ENCODE results near the gene TST.

The TST gene

DNA sequence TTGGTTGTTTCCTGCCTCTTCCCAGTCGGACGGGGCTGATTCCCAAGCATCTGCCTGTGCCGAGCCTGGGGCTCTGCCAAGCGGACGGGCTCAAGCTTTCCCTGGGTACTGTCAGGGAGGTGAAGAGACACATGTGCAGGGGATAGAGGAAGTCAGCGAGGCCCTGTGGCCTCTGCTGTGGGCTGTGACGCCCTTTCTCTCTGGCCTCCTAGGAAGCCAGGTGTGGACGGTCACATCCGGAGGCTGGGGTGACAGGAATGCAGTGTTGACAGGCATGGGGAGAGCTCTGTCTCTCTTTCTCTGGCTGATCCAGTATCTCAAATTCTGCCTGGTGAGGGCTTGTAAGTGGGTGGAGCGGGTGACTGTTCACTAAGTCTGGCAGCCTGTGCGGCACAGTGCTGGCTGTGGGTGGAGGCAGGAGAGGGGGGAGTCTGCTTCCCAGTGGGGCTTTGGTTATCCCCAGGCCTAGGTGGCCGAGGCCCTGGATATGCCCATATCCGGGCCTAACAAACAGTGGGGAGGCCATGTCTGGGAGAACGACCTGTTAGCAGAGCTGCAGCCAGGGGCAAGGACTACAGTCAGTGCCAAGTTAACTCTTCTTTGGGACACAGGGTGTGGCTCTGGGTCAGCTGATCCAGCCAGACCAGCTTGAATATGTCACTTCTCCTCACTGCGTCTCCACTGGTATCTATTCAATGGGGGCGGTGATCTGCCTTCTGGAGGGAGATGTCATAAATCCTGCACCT is 34.2 kb upstream of the TST start:
- no peak for DNase-seq

DNA sequence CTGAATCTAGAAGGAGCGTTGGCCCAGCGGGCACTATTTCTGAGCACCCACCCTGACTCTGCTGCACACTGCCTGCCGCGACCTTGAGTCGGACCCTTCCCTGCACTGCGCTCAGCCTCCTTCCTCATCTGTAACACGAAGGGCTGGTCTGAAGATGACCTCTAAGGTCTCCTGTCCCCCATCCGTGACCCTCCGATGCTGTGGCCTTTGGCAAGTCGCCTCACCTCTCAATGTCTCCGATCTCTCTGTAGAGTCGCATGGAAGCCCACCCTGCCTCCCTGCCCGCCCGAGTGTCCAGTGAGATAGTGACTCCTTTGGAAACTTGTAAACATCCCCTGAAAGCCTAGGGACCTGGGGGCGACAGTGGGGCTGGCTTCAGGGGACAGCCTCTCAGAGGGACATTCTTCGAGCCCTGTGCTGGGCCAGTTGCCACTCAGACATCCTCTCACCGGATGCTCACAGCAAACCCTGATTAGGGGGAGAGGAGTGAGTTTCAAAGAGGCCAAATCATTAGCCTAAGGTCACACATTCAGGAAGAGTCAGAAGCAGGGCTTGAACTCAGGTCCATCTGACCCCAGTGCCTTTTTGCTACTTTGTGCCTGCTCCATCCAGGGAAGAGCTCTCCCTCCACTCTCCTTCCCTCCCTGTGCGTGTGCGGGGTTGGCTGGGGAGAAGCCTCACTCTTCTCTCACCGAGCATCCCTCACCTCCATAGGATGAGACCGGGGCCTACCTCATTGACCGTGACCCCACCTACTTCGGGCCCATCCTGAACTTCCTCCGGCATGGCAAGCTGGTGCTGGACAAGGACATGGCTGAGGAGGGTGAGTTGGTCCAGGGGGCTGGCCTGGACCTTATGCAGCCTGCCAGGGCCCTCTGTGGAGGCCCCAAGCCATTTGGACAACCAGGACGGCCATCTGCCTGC is 33.4 kb upstream of the TST start:
- no peak for DNase-seq

GRCh38 chr22:37051391-37052385 is 32.4 kb upstream of the TST start, which contains the start of gene KCTD17:
KCTD17 (plus strand) TSS chr22:37051742; CDS start chr22:37051761, 19 bp downstream.
- DNase-seq, result peak; percentile 29 to 64 (median 60)

GRCh38 chr22:37050913-37051312 is 31.7 kb upstream of the TST start:
- DNase-seq, result no peak

DNA sequence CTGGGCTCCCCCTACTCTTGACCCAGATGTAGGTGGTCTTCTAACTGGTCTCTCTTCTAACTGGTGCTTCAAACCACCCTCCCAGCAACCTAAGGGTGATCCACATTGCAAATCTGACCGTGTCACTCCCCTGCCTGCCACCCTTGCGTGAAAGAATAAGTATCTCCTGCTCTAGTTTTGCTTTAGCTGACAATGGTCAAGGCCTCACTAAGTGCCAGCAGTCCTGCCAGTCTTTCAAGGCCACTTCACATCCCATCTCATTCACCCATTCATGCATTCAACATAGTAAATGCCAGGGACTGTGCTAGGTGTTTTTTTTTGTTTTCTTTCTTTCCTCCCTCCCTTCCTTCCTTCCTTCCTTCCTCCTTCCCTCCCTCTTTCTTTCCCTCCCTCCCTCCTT is 30.0 kb upstream of the TST start:
- DNase-seq, result no peak

DNA sequence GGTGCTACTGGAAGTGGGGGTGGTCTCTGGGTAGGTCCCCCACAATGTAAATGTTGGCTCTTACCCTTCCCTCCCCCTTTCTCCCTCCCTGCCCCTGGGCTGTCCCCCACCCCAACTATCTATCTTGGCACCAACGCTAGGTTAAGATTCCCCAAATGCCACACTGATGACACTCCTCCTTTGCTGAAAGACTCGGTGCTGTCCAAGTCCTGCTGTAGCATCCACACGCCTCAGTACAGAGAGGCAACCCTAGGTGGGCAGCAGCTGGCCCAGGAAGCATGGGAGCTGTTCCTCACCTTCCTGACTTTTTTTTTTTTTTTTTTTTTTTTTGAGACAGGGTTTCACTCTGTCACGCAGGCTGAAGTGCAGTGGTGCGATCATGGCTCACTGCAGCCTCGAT is 28.9 kb upstream of the TST start:
- no peak for DNase-seq

DNA sequence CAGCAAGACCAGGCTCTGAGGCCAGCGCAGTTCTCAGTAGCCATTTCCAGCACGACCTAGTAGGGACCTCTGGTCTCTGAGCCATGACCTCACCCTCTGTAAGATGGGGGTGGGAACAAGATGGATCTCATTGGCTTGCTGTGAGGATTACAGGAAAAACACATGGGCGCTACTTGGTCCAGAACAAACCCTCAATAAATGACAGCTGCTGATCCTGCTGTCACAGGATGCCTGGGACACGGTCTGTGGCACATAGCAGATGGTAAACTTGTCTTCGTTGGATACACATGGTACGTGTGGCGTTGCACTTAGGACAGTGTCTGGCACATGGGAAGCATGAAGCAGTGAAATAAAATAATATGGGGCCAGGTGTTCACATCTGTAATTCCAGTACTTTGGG is 27.8 kb upstream of the TST start:
- no peak for DNase-seq

DNA sequence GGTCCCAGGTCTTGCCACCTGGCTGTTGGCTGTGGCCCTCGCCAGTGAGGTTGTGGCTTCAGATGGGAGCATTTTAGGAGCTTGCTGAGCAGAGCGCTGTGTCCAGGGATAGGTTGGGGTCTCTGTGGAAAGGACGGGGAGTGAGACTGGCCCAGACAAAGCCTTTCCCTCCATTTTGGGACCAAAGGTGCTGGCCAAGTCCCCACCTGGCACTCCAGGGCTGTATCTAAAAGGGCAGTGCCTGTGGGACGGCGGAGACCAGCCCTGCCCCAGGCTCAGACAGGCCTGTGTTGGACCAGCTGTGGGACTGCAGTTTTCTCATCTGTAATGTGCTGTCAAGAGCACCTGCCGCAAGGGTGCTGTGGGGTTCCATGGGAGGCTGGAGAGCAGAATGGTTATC is 27.3 kb upstream of the TST start:
- DNase-seq, result no peak

DNA sequence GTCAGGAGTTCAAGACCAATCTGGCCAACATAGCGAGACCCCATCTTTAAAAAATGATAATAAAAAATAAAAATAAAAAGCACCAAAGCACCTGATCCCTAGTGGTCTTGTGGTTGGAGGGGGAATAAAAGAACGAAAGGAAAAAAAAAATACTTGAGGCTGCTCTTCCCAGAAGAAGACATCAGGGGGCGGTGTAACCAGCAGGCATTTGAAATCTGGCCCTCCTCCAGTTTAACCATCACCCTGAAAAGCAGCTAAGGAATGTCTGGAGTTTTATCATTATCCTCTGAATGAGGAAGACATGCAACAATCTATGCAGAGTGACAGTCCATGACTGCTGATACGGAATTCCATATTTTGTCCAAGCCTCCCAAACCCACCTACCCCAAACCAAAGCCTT is 26.7 kb upstream of the TST start:
- no peak for DNase-seq

DNA sequence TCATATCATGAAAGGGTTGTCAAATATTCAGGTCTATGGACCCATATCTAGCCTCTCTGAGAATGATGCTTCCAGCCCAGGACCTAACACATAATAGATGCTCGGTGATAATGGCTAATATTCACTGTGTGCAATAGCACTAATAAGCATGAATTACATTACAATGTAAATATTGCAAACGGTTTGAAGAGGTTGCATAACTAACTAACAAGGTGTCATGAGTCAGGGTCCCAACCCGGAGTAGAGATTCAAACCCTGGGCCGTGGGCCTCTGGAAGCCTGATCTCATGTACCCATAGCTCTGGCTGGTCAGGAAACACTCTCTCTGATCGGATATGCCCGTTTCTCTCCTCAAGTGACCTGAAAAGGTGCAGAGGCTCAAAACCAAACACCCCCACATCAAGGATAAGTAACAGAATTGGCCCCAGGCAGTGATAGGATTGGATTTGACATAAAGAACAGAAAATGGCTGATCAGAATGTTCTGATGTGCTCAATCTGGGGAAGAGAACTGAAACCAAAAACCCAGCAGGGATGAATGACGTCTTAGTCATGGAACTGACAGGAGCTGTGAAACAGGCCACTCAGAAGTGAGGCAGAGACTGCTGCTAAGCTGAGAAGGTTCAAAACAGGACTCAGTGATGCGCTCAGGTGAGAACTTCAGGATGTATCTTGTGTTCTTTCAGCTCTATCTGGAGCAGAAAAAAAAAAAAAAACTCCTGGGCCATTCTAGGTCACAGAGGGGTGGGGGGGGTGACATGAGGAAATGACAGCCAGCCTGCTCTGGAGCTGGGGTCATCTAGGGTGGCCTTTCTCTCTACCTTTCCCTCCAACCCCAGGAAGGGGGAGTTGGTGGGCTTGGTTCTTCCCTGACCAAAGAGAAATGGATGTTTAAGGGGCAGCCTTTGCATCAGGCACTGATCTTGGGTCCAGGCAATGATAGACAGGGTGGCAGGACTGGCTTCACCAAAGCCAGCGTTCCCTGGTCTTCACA is 25.7 kb upstream of the TST start:
- DNase-seq, result peak in 1 of 3 experiments; percentile 12

GRCh38 chr22:37043828-37044538 is 24.7 kb upstream of the TST start:
- peak; percentile 33 to 57 (median 55) for DNase-seq

- DNase-seq, result no peak
These were observed 24.1 kb upstream of the TST start for GRCh38 chr22:37043209-37043827.

- DNase-seq, result no peak
These were observed 20.2 kb upstream of the TST start for GRCh38 chr22:37039466-37039865.

DNA sequence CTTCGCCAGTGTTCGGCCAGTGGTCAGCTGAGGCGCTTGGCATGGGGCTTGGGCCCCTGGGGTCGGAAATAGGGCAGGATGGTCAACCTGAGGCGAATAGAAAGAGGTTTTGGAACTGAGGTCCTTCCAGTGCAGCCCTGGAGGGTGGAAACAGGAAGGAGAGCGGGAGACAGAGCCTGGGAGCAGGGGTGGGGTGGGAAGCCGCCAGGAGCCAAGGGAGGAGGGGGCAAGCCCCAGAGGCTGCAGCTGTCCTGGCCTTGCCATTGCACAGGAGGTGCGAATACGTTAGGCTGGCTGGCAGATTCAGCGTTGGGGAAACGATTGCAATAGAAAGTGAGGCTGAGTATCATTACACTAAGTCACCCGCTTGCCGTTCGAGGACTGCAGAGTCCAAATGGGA is 18.4 kb upstream of the TST start:
- peak in 1 of 3 experiments; percentile 3 for DNase-seq

GRCh38 chr22:37036655-37037377 is 17.6 kb upstream of the TST start:
- DNase-seq, result peak in 1 of 3 experiments; percentile 12

DNA sequence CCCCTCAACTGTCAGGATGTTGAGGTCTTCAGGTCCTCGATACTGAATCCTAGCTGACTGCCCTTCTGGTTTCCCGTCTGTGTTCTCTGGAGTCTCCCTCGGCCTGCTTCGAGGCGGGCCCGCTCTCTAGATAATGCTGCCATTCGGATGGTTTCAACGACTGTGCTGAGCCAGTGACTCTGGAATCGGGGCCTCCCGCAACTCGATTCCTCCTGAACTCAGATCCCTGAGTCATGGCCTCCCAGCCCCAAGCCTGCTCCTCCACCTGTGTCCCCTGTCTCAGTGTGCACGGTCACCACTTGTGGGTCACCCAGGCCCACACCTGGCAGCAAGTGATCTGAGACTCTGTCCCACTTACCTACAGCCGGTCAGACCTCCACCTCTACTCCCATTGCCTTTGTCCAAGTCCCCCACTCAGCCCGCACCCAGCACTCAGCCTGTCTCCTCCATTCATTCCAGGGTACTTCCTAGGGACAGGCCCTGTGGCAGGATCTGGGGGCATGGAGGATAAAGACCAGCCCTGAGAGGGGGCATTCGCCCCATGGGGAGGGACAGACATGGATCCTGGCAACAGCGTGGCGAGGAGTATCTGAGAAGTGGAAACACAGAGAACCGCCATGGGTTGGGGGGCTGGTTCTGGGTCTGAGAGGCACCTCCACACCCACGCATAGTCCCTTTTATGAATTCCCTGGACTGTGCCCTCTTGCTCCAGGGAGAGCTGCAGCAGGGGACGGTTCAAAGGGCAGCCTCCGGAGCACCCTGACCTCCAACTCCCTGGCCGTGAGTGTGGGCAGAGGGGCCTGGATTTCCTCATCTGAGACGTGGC is 14.6 kb upstream of the TST start:
- no peak for DNase-seq

GRCh38 chr22:37032535-37033460 is 13.6 kb upstream of the TST start:
- DNase-seq, result no peak

Measured in NCI-H1417 (cell line).